WI38 (cell line): ENCODE data around the gene C5orf34.
"Not testable (repeated sequence)": the region's sequence is repeated elsewhere in the genome, so short reads cannot be mapped to it uniquely, and the experiment has no call there.

Source experiments
- H3K4me3 ChIP-seq: 2 replicates; pipeline ENCODE4 v1.5.1; 2011; ENCODE audit warnings: low read depth, mild to moderate bottlenecking, control low read depth, low read length
- TF ChIP-seq, protein P1 (sequence below): IDR thresholded peaks from 2 replicates; pipeline ENCODE4 v1.5.1; 2012; ENCODE audit warnings: low read depth, mild to moderate bottlenecking, control low read depth, low read length

The C5orf34 gene

DNA sequence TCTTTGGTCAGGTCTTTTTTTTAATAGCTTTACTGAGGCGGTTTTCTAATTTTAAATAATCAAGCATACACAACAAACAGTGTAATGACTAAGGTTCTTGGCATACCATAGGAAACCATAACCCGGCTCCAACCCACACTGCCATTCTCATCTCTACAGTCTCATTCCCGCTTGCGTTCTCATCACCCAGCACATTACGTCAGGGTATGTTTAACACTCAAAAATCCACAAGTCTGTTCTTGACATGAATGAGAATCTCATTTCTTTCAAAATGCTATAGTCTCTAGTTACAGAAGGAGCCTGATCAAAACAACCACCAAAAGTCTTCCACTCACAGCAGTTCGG, 505 bp downstream of the C5orf34 start:
- peak overlapping the region; percentile 90 for H3K4me3 ChIP-seq
- TF ChIP-seq, protein P1, sequence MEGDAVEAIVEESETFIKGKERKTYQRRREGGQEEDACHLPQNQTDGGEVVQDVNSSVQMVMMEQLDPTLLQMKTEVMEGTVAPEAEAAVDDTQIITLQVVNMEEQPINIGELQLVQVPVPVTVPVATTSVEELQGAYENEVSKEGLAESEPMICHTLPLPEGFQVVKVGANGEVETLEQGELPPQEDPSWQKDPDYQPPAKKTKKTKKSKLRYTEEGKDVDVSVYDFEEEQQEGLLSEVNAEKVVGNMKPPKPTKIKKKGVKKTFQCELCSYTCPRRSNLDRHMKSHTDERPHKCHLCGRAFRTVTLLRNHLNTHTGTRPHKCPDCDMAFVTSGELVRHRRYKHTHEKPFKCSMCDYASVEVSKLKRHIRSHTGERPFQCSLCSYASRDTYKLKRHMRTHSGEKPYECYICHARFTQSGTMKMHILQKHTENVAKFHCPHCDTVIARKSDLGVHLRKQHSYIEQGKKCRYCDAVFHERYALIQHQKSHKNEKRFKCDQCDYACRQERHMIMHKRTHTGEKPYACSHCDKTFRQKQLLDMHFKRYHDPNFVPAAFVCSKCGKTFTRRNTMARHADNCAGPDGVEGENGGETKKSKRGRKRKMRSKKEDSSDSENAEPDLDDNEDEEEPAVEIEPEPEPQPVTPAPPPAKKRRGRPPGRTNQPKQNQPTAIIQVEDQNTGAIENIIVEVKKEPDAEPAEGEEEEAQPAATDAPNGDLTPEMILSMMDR: no peak

DNA sequence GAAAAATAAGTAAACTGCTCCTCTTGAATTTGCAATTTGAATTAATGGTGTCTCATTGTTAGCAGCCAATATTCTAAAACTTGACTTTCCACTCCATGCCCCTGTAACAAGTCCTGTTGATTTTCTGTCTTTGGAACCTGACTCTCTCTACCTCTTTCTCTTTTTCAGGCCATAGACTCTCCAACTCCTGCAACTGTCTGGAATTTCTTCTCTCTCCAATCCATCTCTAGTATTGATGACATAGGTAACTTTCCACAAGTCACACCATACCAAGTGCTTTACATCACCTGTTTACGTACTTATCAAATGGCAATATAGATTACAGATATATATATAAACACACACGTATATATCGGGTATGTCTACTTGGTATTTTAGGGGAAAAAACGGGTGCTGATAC, 923 bp downstream of the C5orf34 start:
- H3K4me3 ChIP-seq: peak overlapping the region; percentile 90
- TF ChIP-seq, protein P1: no peak

DNA sequence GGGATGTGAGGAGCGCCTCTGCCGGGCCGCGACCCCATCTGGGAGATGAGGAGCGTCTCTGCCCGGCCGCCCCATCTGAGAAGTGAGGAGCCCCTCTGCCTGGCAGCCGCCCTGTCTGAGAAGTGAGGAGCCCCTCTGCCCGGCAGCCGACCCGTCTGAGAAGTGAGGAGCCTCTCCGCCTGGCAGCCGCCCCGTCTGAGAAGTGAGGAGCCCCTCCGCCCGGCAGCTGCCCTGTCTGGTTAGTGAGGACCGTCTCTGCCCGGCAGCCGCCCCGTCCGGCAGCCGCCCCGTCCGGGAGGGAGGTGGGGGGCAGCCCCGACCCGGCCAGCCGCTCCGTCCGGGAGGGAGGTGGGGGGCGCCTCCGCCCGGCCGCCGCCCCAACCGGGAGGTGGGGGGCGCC, 3.9 kb downstream of the C5orf34 start:
- not testable (repeated sequence) for H3K4me3 ChIP-seq

DNA sequence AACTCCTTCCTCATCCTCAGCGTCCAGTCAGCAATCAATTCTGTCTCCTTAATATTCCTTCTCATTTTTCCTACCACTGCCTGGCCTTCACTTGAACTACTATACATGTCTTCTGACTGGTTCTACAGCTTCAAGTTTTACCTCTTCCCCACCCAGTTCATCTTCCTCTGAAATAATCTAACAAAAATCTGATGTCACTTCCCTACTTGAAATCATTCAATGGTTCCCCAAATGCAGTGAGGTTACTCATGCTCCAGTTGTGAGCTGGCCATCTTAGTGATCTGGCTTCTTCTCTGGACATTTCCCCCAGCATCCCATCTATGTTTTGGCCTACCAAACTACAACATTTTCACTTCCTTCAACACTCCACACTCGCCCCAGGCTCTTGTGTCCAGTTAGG, 16.4 kb downstream of the C5orf34 start:
- TF ChIP-seq, protein P1: no peak
- H3K4me3 ChIP-seq: no peak overlapping the region

DNA sequence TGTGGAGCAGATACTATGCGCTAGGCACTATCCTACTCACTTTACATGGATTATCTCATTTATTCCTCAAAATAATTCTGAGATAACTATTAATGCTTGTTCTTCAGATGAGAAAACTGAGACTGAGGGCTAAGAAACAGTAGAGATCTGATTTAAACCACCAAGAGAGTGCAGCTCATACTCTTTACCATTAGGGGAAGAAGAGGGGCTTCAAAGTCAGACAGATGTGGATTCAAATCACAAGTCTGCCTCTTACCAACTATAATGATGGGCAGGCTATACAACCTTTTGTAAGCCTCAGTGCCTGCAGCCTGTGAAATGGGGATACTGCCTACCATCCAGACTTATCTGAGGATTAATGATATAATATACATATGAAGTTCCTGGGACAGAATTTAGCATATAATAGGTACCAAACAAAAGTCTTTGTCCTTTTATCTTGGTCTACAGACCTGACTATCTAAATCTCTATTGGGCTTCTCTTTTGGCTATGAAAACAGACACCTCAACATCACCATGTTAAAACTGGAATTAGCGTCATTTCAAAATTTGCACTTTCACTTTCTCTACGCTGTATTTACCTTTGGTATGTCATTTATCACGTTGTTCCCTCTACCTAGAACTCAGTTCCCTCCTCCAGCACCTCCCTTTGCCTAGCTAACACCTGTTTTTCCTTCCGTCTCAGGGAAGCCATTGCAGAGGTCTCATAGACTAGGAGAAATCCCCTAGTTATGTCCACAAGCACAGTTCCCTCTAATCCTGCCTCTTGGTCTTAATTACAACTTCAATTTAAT, 17.4 kb downstream of the C5orf34 start:
- no peak overlapping the region for H3K4me3 ChIP-seq
- TF ChIP-seq, protein P1: no peak

DNA sequence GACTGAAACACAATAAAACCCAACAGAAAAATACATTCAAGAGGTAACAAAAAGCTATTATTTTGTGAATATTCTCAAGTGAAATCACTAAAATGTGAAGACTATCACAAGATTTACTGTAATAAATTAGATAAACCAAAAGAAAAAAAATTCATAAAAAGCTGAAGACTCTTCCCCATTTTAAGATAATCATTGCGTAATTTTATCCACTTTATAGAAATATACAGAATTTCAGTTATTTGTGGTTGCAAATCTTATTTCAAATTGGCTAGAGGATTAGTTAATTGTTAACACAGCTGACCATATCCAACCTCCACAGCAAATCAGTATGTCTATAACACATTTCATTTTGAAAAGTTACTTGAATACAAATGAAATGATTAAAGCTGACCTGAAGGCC, 23.6 kb downstream of the C5orf34 start:
- TF ChIP-seq, protein P1: no peak
- H3K4me3 ChIP-seq: no peak overlapping the region

DNA sequence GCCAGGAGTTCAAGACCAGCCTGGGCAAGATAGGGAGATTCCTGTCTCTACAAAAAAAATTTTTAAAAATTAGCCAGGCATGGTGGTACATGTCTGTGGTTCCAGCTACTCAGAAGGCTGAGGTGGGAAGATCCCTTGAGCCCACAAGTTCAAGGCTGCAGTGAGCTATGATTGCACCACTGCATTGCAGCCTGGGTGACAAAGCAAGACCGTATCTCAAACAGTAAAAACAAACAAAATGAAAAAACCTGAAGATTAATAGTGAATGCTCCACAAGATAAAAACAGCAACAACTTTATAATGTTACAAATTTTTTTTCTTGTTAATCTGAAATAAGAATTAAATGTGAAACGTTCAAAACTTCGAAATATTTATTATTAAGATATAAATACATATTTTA, 28.6 kb downstream of the C5orf34 start:
- H3K4me3 ChIP-seq: no peak overlapping the region
- TF ChIP-seq, protein P1: no peak

DNA sequence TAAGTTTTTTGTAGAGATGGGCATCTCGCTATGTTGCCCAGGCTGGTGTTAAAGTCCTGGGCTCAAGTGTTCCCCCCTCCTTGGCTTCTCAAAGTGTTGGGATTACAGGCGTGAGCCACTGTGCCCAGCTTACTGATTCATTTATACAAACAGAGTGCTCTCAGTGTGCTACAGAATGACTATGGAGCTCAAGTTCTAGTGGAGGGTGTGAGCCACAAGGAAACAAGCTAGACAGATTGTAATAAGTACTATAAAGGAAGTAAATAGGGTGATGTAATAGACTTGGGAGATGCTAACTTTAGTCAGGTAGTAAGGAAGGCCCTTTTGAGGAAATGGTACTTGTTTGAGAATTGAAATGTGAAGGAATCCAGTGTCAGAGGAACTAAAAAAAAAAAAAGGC, 29.5 kb downstream of the C5orf34 start:
- TF ChIP-seq, protein P1: no peak
- no peak overlapping the region for H3K4me3 ChIP-seq
